ENCODE data around the gene SCP2.
"Not testable (repeated sequence)": the region's sequence is repeated elsewhere in the genome, so short reads cannot be mapped to it uniquely, and the experiment has no call there.

The SCP2 gene

DNA sequence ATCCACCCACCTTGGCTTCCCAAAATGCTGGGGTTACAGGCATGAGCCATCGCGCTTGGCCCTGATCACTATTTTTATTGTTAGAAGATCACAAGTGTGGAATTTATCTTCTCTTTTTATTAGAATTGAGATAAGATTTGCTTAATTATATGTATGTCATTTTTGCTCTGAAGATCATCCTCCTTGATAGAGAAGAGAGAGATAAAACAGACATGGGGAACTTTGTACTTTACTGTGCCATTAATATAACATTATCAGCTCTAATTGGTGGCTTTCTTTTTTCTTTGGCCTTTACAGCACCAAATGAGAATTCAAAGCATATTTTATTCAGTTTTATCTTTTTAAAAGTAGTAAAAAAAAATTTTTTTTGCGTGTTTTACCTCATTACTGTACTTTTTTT, 46.8 kb downstream of the SCP2 start:
- POLR2A ChIA-PET = no interaction called here
- no peaks in the 10 kb centered on the region for H3K4me1 ChIP-seq (ENCODE audit: control insufficient read depth, insufficient read depth, low read length)
- peaks cover 0 to 15% of the 10 kb centered on the region in 2 experiments; a peak in 2 of 3 replicates for H3K36me3 ChIP-seq (ENCODE audit: control insufficient read depth in 2 of 2, insufficient read depth in 1 of 2, low read length in 2 of 2)
- no peak overlapping the region for H3K27ac ChIP-seq (ENCODE audit: extremely low read depth, low read depth, low read length)
- CTCF ChIA-PET = interaction anchor here (0.6 kb wide), 1 partner anchor 32 kb away, joined by 6 read pairs; no protein-coding TSS in a partner anchor
- TF ChIP-seq ZNF660 (tag by site-specific recombination; IDR thresholded peaks at IDR 0.05) = no peak
- TF ChIP-seq, protein P1, sequence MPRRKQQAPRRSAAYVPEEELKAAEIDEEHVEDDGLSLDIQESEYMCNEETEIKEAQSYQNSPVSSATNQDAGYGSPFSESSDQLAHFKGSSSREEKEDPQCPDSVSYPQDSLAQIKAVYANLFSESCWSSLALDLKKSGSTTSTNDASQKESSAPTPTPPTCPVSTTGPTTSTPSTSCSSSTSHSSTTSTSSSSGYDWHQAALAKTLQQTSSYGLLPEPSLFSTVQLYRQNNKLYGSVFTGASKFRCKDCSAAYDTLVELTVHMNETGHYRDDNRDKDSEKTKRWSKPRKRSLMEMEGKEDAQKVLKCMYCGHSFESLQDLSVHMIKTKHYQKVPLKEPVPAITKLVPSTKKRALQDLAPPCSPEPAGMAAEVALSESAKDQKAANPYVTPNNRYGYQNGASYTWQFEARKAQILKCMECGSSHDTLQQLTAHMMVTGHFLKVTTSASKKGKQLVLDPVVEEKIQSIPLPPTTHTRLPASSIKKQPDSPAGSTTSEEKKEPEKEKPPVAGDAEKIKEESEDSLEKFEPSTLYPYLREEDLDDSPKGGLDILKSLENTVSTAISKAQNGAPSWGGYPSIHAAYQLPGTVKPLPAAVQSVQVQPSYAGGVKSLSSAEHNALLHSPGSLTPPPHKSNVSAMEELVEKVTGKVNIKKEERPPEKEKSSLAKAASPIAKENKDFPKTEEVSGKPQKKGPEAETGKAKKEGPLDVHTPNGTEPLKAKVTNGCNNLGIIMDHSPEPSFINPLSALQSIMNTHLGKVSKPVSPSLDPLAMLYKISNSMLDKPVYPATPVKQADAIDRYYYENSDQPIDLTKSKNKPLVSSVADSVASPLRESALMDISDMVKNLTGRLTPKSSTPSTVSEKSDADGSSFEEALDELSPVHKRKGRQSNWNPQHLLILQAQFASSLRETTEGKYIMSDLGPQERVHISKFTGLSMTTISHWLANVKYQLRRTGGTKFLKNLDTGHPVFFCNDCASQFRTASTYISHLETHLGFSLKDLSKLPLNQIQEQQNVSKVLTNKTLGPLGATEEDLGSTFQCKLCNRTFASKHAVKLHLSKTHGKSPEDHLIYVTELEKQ (tag by site-specific recombination; IDR thresholded peaks at IDR 0.05; ENCODE audit: borderline replicate concordance) = no peak
- TF ChIP-seq REPIN1 (tag by site-specific recombination; IDR thresholded peaks at IDR 0.05; ENCODE audit: low read depth) = no peak
- no peak for TF ChIP-seq ZNF560 (tag by site-specific recombination; IDR thresholded peaks at IDR 0.05; ENCODE audit: borderline replicate concordance)
- H3K4me3 ChIP-seq (ENCODE audit: low read depth, low read length) = no peak overlapping the region
- no peaks in the 10 kb centered on the region for H3K9me3 ChIP-seq (ENCODE audit: control insufficient read depth, insufficient read depth, low read depth, low read length)

DNA sequence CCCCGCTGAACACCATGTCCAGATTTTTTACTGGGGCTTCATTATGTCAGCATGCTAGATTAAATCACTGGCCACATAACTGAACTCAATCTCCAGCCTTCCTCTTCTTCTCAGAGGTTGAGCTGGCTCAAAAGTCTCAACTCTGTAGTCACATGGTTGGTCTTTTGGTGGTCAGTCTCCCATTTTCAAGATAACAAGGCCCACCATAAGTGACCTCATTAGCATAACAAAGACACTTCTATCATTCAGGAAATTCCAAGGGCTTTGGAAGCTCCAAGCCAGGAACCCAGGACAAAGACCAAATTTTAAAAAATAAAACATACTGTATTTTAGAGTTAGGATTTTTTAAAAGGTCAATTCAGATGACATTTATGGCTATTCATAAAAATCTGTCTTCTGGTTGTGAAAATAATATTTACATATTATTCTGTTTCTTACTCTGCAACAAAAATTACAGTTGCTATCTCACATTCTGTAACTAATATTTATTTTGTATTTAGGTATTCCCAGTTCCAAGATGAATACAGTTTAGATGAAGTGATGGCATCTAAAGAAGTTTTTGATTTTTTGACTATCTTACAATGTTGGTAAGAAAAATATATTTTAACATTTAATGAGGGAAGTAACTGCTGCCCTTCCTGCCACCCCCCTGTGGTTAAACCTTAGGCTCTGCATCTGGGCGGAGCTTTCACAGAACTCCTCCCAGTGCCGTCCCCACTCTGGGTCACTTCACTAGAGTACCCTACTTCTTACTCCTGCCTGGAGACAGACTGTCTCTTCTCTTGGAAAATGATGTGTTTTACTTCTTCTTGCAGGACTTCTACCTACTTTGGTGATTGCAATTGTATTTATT, 49.3 kb downstream of the SCP2 start:
- ChIA-PET CTCF (interaction anchor here (0.6 kb wide), 1 partner anchor 141 kb away, joined by 3 read pairs; no protein-coding TSS in a partner anchor), POLR2A (no interaction called here)
- peaks cover 0 to 22% of the 10 kb centered on the region in 2 experiments; a peak in 2 of 3 replicates for H3K36me3 ChIP-seq (ENCODE audit: control insufficient read depth in 2 of 2, insufficient read depth in 1 of 2, low read length in 2 of 2)
- no peaks in the 10 kb centered on the region for H3K4me1 ChIP-seq (ENCODE audit: control insufficient read depth, insufficient read depth, low read length)
- no peak overlapping the region for H3K4me3 ChIP-seq (ENCODE audit: low read depth, low read length)
- TF ChIP-seq ZNF341 (tag by site-specific recombination; IDR thresholded peaks at IDR 0.05; ENCODE audit: low read depth) = peak; percentile 75
- TF ChIP-seq PRDM1 (tag by site-specific recombination; IDR thresholded peaks at IDR 0.05) = no peak
- no peaks in the 10 kb centered on the region for H3K9me3 ChIP-seq (ENCODE audit: control insufficient read depth, insufficient read depth, low read depth, low read length)
- H3K27ac ChIP-seq (ENCODE audit: extremely low read depth, low read depth, low read length) = no peak overlapping the region

DNA sequence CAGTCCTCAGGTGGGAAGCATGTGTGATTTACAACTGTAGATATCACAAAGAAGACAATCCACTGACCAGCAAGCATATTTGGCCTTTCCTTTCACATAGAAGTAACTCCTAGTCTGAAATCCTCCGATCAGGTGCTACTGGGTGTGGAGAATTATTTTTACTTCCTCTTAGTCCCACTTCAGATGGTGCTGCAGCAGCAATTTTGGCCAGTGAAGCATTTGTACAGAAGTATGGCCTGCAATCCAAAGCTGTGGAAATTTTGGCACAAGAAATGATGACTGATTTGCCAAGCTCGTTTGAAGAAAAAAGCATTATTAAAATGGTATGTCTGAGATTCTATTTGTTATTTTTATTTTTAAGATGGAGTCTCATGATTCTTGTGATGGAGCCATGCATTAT, 51.0 kb downstream of the SCP2 start:
- CTCF ChIA-PET = interaction anchor here (1.4 kb wide), 1 partner anchor 204 kb away, joined by 3 read pairs; no protein-coding TSS in a partner anchor

DNA sequence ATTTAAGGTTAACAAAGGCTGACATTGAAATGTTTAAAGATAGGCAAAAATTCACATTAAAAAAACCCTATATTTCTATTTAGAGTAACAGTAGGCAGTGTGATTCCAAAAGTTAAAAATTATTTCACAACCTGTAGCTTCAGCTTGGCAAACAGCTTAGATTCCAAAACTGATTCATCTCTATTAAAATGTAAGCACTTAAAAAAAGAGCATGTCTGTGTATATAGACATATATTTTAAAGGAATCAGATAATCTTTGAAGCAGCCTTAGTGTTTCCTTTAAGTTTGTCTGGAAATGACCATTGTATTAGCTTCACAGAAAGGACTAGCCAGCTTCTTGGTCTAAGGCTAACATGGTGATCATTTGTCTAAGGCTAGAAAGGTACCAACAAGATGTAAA, 65.7 kb downstream of the SCP2 start:
- H3K4me1 ChIP-seq (ENCODE audit: control insufficient read depth, insufficient read depth, low read length); H3K4me3 ChIP-seq (ENCODE audit: low read depth, low read length); H3K9me3 ChIP-seq (ENCODE audit: control insufficient read depth, insufficient read depth, low read depth, low read length); POLR2A ChIA-PET; H3K27ac ChIP-seq (ENCODE audit: extremely low read depth, low read depth, low read length): not testable (repeated sequence)
- peaks cover 0 to 14% of the 10 kb centered on the region in 2 experiments; a peak in 1 of 3 replicates for H3K36me3 ChIP-seq (ENCODE audit: control insufficient read depth in 2 of 2, insufficient read depth in 1 of 2, low read length in 2 of 2)
- CTCF ChIA-PET = interaction anchor here (0.7 kb wide), 1 partner anchor 191 kb away, joined by 3 read pairs; no protein-coding TSS in a partner anchor

More for the DNA sequence above, 51.0 kb downstream of the SCP2 start:
- H3K27ac ChIP-seq (ENCODE audit: extremely low read depth, low read depth, low read length) = no peak overlapping the region
- POLR2A ChIA-PET = no interaction called here
- no peak overlapping the region for H3K4me3 ChIP-seq (ENCODE audit: low read depth, low read length)
- H3K9me3 ChIP-seq (ENCODE audit: control insufficient read depth, insufficient read depth, low read depth, low read length) = no peaks in the 10 kb centered on the region
- TF ChIP-seq SETDB1 (IDR thresholded peaks at IDR 0.05; ENCODE audit: insufficient read length, low read length) = no peak
- no peak for TF ChIP-seq ZNF416 (tag by site-specific recombination; IDR thresholded peaks at IDR 0.05)
- TF ChIP-seq ZFP69B (tag by site-specific recombination; IDR thresholded peaks at IDR 0.05) = no peak
- no peak for TF ChIP-seq ZNF174 (tag by site-specific recombination; IDR thresholded peaks at IDR 0.05)
- TF ChIP-seq OSR2 (tag by site-specific recombination; IDR thresholded peaks at IDR 0.05) = no peak
- TF ChIP-seq ZNF112 (tag by site-specific recombination; IDR thresholded peaks at IDR 0.05) = no peak
- TF ChIP-seq, protein P2, sequence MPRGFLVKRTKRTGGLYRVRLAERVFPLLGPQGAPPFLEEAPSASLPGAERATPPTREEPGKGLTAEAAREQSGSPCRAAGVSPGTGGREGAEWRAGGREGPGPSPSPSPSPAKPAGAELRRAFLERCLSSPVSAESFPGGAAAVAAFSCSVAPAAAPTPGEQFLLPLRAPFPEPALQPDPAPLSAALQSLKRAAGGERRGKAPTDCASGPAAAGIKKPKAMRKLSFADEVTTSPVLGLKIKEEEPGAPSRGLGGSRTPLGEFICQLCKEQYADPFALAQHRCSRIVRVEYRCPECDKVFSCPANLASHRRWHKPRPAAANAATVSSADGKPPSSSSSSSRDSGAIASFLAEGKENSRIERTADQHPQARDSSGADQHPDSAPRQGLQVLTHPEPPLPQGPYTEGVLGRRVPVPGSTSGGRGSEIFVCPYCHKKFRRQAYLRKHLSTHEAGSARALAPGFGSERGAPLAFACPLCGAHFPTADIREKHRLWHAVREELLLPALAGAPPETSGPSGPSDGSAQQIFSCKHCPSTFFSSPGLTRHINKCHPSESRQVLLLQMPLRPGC (tag by site-specific recombination; IDR thresholded peaks at IDR 0.05) = no peak
- TF ChIP-seq ZNF660 (tag by site-specific recombination; IDR thresholded peaks at IDR 0.05) = no peak
- no peak for TF ChIP-seq MEIS1 (CRISPR knock-in tag; IDR thresholded peaks at IDR 0.05; ENCODE audit: borderline replicate concordance)
- TF ChIP-seq ZNF37A (tag by site-specific recombination; IDR thresholded peaks at IDR 0.05) = no peak
- TF ChIP-seq OVOL3 (tag by site-specific recombination; IDR thresholded peaks at IDR 0.05) = no peak
- no peak for TF ChIP-seq ZNF701 (tag by site-specific recombination; IDR thresholded peaks at IDR 0.05)
- TF ChIP-seq ZNF223 (tag by site-specific recombination; IDR thresholded peaks at IDR 0.05) = no peak
- no peak for TF ChIP-seq ZIC2 (tag by site-specific recombination; IDR thresholded peaks at IDR 0.05)
- TF ChIP-seq BCL11A (tag by site-specific recombination; IDR thresholded peaks at IDR 0.05; ENCODE audit: low read depth) = no peak
- no peaks in the 10 kb centered on the region for H3K4me1 ChIP-seq (ENCODE audit: control insufficient read depth, insufficient read depth, low read length)
- peaks cover 0 to 22% of the 10 kb centered on the region in 2 experiments; a peak in 2 of 3 replicates for H3K36me3 ChIP-seq (ENCODE audit: control insufficient read depth in 2 of 2, insufficient read depth in 1 of 2, low read length in 2 of 2)
